ENCODE results near the gene AHI1.

AHI1 gene

GRCh38 chr6:135451617-135452190 lies 45.8 kb downstream of the AHI1 start:
- no peak for DNase-seq (ENCODE audit: low read depth in 2 of 2)

GRCh38 chr6:135449246-135449645 lies 48.3 kb downstream of the AHI1 start:
- no peak for DNase-seq (ENCODE audit: low read depth in 2 of 2)

- peak in 1 of 2 donors; percentile 1 for DNase-seq (ENCODE audit: low read depth in 2 of 2)
Measured at GRCh38 chr6:135440087-135440792, 57.3 kb downstream of the AHI1 start.

DNA sequence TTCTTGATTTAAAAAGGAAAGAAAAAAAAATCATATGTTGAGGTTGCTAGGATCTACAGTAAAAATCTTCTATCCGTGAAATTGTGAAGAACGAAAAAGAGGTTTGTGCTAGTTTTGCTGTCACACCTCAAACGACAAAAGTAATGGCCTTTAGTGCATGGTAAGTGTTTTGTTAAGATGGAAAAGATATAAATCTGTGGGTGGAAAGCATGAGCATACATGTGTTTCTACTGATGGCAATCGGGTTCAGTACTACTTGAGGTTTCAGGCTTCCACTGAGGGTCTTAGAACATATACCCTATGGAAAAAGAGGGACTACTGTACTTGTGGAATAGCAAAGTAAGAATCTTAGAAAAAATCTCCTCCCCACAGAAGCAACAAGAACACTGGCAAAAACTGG lies 58.0 kb downstream of the AHI1 start:
- no peak for DNase-seq (ENCODE audit: low read depth in 2 of 2)

DNA sequence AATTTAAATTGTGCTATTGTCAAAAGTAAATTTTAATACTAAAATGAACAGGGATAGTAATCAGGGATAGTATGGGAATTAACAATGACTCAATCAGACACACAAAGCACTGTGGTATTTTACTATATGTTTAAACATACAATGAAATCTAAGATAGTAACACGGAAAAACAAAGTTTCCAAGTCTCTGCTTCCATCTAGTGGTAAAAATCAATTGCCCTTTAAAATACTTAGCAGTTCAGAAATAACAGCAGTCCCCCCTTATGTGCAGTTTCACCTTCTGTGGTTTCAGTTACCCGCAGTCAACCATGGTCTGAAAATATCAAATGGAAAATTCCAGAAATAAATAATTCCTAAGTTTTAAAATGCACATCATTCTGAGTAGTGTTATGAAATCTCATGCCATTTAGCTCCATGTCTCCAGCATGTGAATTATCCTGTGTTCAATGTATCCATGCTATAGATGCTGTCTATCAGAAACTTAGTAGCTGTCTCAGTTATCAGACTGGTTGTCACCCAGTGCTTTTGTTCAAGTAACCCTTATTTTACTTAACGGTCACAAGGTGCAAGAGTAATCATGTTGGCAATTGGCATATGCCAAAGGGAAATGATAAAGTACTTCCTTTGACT lies 58.5 kb downstream of the AHI1 start:
- DNase-seq (ENCODE audit: low read depth in 2 of 2) = no peak

DNA sequence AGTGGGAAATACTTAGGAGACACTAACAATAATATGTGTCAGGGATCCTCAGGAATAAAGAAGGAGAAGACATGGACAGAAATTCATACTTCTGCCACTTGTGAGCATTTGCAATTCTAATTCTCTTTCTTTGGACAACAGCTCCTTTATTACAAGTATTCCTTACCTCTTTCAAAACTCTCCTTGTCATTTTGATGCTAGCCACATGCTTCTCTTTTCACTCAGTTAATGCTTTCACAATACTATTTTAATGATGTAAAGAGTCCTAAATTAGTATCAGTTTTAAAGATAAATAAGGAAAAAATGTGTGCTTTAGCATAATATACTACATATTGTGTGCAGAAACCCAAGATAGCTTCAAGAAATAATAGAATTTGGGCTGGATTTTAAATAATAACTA lies 62.5 kb downstream of the AHI1 start:
- no peak for DNase-seq (ENCODE audit: low read depth in 2 of 2)

- DNase-seq (ENCODE audit: low read depth in 2 of 2) = no peak
Measured at GRCh38 chr6:135434095-135434494, 63.4 kb downstream of the AHI1 start.

DNA sequence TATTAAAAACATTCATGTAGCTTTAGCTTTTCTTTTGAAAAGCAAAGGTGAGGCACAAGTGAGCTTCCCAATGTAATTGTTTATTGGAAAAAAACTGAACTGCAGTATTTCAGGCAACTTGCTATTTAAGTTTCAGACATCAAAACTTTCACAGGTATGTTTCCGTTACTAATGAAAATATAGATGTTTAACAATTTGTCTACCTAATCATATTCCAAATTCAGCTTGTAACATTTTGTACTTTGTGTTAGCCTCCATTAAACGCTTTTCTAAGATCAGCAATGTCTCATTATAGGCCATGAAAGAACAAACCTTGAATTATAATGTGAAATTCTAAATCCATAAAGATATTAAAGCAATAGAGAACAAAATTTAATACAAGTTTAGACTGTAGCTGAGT lies 69.5 kb downstream of the AHI1 start:
- no peak for DNase-seq (ENCODE audit: low read depth in 2 of 2)

DNA sequence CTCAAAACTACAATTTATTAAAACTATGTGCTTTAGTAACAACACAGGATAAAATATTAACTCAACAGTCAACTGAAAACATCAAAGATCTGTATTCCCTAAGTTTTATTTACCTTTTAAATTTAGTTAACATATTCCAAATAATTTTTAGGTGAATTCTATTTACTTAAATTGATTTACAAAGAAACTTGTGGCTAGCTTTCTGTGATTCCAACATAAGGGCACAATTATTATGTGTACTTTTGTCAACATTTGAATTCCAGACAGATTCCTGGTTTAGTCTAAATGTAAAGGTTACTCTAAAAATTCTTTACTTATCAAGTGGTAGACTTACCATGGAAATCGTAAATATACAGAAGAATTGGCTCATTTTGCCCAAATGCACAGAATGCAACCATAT lies 70.7 kb downstream of the AHI1 start:
- no peak for DNase-seq (ENCODE audit: low read depth in 2 of 2)

DNA sequence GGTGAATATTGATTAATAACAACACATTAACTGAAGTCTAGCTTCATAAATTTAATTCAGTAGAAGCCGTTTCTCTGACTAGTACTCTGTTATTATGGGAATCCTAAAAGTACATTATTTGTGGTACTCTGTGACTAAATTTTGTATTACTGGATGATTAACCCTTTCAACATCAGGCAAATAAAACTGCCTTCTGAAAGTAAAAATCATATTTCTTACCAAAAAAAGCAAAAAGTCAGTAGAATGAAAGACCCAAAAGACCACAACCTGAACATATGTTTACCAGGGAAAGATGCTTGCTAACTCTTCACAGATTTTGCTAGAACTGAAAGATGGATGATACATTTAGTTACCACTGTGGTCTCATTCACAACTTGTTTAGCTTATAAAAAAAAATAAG lies 73.2 kb downstream of the AHI1 start:
- no peak for DNase-seq (ENCODE audit: low read depth in 2 of 2)

DNA sequence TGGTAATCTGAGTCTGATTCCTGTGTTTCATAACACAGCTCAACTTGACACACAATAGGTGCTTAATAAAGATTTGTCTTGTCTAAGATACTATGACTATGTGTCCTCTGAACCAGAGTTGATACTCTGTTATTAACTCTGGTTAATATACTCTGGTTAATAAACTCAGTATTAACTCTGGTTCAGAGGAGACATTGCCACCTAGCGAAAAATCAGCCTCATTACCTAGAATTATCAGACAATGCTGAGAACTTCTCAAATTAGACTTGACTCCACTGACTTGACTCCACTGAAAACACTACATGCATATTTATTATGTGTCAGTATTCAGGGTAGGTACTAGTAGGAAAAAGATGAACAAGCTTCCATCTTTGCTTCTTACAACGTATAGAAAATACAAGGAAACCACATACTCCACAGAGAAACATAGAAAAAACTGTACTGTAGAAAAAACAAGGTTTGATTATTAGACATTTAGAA lies 73.9 kb downstream of the AHI1 start:
- peak in 1 of 2 donors; percentile 6 for DNase-seq (ENCODE audit: low read depth in 2 of 2)

DNA sequence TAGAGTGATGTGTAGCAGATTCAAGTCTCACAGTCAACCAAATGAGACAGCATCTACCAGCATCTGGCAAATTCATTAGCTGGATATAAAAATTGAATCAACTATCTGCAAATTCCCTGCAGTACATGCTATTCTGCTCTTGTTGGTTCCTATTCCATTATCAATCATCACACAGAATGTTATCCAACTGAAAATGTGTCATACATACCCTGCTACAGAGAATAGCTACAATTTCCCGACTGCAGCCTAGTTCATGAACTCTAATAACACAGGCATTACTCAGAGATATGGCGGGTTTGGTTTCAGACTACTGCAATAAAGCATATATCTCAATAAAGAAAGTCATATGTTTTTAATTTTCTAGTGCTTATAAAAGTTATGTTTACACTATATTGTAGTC lies 78.4 kb downstream of the AHI1 start:
- DNase-seq (ENCODE audit: low read depth in 2 of 2) = no peak

GRCh38 chr6:135418040-135418760 lies 79.3 kb downstream of the AHI1 start:
- no peak for DNase-seq (ENCODE audit: low read depth in 2 of 2)

DNA sequence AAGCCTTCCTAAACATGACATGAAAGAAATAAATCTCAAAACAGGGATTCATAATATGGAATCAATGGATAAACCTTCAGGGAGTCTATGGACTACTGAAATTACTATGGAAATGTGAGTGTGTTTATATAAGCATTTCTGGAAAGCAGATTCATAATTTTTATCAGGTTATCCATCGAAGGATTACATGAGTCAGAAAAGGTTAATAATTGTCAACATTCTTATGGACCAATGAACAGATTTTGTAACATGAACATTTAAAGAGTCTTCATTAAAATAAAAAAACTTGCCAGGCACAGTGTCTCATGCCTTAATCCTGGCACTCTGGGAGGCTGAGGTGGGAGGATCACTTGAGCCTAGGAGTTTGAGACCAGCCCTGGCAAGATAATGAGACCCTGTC lies 84.8 kb downstream of the AHI1 start:
- no peak for DNase-seq (ENCODE audit: low read depth in 2 of 2)

DNA sequence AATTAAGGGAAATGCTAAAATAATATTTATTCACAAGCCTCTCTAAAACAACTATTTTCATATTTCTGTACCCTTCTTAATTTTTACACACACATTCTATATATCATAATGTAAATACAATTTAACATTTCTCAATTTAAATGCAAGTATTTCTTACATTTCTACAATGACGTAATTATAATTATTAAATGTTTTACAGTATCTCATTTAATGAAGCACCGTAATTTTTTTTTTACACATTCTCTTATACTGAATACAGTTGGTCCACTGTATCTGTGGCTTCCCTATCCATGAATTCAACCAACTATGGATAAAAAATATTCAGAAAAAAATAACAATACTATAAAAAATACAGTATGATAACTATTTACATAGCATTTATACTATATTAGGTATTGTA lies 85.7 kb downstream of the AHI1 start:
- no peak for DNase-seq (ENCODE audit: low read depth in 2 of 2)

DNA sequence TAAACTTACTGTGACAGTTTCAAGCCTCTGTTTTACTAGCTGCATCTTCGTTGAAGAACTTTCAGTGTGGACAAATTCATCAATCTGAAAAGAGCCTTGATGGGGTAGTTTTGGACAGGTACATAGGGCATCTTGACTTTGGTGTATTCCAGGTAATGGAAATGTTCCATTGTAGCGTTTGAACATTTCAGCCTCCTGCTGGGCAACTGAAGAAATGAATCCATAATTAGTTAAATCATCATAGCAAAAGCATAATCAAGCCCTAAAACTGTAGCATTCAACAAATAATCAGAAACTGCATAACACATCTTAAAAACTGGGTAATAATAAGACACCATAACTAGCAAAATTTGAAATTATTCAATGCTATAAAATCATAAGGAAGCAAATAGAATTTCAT lies 86.2 kb downstream of the AHI1 start:
- no peak for DNase-seq (ENCODE audit: low read depth in 2 of 2)

GRCh38 chr6:135410856-135411255 lies 86.7 kb downstream of the AHI1 start:
- DNase-seq (ENCODE audit: low read depth in 2 of 2) = no peak

GRCh38 chr6:135403584-135403983 lies 94.0 kb downstream of the AHI1 start:
- no peak for DNase-seq (ENCODE audit: low read depth in 2 of 2)

DNA sequence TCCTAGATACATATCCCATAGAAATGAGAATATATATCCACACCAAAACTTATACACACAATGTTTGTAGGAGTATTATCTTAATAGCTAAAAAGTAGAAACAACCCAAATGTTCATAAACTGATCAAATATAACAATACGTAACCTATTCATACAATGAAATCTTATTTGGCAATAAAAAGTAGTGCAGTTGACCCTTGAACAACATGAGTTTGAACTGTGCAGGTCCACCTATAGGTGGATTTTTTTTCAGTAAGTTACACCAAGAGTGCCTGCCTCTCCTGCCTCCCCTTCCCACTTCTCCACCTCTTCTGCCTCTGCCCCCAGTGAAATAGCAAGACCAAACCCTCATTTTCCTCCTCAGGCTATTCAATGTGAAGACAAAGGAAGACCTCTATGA lies 95.2 kb downstream of the AHI1 start:
- DNase-seq (ENCODE audit: low read depth in 2 of 2) = no peak

DNA sequence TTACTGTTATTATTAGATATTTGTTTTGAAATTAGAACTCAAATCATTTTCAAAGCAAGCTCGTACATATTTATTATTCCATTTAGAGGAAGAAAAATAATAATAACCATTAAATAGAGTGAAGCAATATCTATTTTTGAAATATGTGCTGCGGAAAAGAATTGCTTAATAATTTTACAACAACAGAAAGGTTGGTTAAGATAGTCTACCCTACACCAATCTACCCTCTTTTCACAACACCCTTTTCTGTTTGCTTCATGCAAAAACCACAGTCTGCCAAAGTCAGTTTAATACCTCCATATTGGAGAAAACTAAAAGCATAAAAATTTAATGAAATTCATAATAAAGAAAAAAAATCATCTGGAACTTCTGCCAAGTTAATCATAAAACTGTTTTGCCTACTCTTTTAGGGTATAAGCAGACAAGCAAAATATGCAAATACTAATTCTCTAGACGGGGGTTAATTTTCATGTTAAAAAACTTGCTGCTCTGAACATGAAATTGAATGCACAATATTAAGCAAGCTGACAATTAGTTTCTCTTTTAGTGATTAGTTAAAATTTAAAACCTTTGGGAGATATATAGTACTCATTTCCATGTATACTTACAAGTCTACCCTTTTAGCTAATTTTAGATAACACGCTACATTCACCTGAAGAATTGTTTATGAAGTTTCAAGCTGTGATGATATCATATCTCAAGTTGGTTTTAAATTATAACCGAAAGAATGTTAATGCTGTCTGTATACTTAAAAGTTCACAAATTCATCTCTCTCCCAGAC lies 100.2 kb downstream of the AHI1 start:
- no peak for DNase-seq (ENCODE audit: low read depth in 2 of 2)

GRCh38 chr6:135395136-135395535 lies 102.4 kb downstream of the AHI1 start:
- no peak for DNase-seq (ENCODE audit: low read depth in 2 of 2)

DNA sequence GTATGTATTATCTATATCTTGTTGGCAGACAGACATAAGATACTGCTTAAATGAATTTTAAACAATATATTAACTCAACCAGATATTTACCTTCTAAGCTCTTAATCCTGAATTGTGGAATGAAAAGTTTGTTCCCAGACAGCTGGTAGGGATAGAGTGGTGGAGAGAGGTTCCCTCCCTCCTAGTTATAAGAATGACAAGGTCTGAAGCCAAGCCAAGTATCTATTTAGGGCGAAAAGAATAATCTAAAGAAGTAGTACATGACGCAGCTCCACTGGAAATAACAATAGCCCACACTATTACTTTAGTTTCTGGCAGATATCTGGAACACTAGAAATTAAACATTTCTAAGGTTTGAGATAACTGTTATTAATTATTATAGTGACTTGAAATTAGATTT lies 104.3 kb downstream of the AHI1 start:
- no peak for DNase-seq (ENCODE audit: low read depth in 2 of 2)
